ENCODE measurements around the gene NHLRC4.
A peak's percentile ranks its signal among the peaks of the same experiment; 100 is the strongest.

NHLRC4 gene

GRCh38 chr16:559021-559380, 7.8 kb upstream of the NHLRC4 start:
- Histone ChIP-seq H3K4me1 (ENCODE audit: control insufficient read depth, insufficient read depth, low read length) (peaks cover 7% of the 10 kb centered on the region), H3K9me3 (ENCODE audit: control insufficient read depth, low read length) (no peaks in the 10 kb centered on the region), H3K36me3 (ENCODE audit: control insufficient read depth, insufficient read depth, low read length) (no peaks in the 10 kb centered on the region), H3K27me3 (ENCODE audit: control insufficient read depth, insufficient read depth, low read length) (peaks cover 40% of the 10 kb centered on the region), H3K4me3 (ENCODE audit: low read length) (no peak overlapping the region), H3K9ac (ENCODE audit: low read length) (no peak overlapping the region)

DNA sequence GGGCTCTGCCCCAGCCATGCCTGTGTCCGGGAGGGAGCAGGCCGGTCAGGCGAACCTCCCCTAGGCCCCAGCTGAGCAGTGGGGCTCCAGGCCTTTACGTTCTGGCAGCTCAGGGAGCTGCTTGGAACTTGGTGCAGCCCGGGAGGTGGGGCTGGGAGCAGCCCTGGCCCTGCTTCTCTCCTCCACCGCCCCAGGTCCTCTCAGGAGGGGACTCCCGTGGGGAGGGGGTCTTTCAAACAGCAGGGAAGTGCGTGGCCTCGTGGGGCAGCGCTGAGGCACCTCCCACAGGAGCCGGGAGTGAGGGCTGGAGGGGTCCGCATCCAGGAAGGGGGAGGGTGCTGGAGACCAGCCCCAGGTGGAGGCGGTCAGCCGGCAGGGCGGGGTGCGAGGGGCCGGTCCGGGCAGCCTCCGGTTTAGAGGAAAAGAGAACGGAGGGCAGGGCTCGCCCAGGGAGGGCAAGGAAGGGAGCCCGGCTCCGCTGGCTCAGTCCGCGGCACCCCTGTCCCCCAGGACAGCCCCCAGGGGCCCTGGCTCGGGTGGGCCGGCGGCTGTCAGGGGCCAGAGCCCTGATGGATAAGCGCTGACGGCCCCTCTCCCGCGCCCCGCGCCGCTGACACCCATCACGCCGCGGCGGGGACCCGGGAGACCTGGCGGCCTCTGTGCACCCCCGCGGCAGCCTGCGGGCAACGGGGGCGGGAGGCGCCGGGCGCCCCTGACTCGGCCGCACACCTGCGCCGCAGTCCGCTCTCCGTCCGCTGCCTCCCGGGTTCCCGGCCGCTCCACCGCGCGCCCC, 7.2 kb upstream of the NHLRC4 start:
- Histone ChIP-seq H3K27me3 (ENCODE audit: control insufficient read depth, insufficient read depth, low read length) (peaks cover 40% of the 10 kb centered on the region), H3K4me1 (ENCODE audit: control insufficient read depth, insufficient read depth, low read length) (peaks cover 7% of the 10 kb centered on the region), H3K9me3 (ENCODE audit: control insufficient read depth, low read length) (no peaks in the 10 kb centered on the region), H3K36me3 (ENCODE audit: control insufficient read depth, insufficient read depth, low read length) (no peaks in the 10 kb centered on the region), H3K4me3 (ENCODE audit: low read length) (no peak overlapping the region), H3K9ac (ENCODE audit: low read length) (no peak overlapping the region)

- Histone ChIP-seq H3K4me1 (ENCODE audit: control insufficient read depth, insufficient read depth, low read length) (peaks cover 7% of the 10 kb centered on the region), H3K36me3 (ENCODE audit: control insufficient read depth, insufficient read depth, low read length) (no peaks in the 10 kb centered on the region), H3K9me3 (ENCODE audit: control insufficient read depth, low read length) (no peaks in the 10 kb centered on the region), H3K27me3 (ENCODE audit: control insufficient read depth, insufficient read depth, low read length) (peaks cover 40% of the 10 kb centered on the region), H3K9ac (ENCODE audit: low read length) (no peak within 1 kb of the TSS), H3K4me3 (ENCODE audit: low read length) (no peak within 1 kb of the TSS)
Observed at GRCh38 chr16:560204-560700, 6.6 kb upstream of the NHLRC4 start, which contains the start of gene PRR35. PRR35 (plus strand) TSS chr16:560394; CDS start chr16:563295, 2,901 bp downstream.

DNA sequence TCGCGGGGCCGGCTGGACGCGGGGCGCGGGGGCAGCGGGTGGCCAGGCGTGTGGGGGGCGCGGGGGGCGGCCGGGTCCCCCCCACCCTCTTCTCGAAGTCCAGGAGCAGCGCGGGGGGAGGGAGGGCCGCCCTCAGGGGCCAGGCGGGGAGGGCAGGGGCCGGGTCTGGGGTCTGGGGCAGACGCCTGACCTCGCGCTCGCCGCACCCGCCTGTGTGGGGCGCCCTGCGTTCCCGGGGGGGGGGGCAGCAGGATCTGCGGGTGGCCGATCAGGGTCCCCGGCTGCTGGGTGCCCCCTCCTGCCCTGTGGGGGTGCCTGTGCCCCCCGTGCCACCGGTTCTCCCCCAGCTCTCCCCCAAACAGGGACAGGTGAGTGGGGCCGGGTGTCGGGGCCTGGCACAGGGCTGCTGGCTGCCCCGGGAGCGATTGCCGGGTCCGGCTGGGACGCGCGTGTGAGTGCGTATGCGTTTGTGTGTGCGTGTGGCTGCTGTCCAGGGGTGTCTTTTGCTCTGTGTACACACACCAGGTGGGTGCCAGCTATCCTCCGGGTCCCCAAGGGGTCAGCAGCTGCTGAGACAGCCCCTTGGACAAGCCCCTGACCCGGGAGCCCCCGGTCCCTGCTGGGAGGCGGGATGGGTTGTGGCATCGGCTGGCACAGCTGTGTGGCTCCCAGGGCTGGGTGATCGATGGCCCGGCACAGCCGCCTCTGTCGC, 5.9 kb upstream of the NHLRC4 start:
- H3K4me3 ChIP-seq (ENCODE audit: low read length), result no peak overlapping the region
- H3K4me1 ChIP-seq (ENCODE audit: control insufficient read depth, insufficient read depth, low read length), result peaks cover 7% of the 10 kb centered on the region
- peaks cover 40% of the 10 kb centered on the region for H3K27me3 ChIP-seq (ENCODE audit: control insufficient read depth, insufficient read depth, low read length)
- no peaks in the 10 kb centered on the region for H3K36me3 ChIP-seq (ENCODE audit: control insufficient read depth, insufficient read depth, low read length)
- no peaks in the 10 kb centered on the region for H3K9me3 ChIP-seq (ENCODE audit: control insufficient read depth, low read length)
- H3K9ac ChIP-seq (ENCODE audit: low read length), result no peak overlapping the region

- Histone ChIP-seq H3K9ac (ENCODE audit: low read length) (no peak overlapping the region), H3K27me3 (ENCODE audit: control insufficient read depth, insufficient read depth, low read length) (peaks cover 40% of the 10 kb centered on the region), H3K4me1 (ENCODE audit: control insufficient read depth, insufficient read depth, low read length) (peaks cover 12% of the 10 kb centered on the region), H3K36me3 (ENCODE audit: control insufficient read depth, insufficient read depth, low read length) (no peaks in the 10 kb centered on the region), H3K9me3 (ENCODE audit: control insufficient read depth, low read length) (no peaks in the 10 kb centered on the region), H3K4me3 (ENCODE audit: low read length) (no peak overlapping the region)
Observed at GRCh38 chr16:561413-561794, 5.4 kb upstream of the NHLRC4 start.

DNA sequence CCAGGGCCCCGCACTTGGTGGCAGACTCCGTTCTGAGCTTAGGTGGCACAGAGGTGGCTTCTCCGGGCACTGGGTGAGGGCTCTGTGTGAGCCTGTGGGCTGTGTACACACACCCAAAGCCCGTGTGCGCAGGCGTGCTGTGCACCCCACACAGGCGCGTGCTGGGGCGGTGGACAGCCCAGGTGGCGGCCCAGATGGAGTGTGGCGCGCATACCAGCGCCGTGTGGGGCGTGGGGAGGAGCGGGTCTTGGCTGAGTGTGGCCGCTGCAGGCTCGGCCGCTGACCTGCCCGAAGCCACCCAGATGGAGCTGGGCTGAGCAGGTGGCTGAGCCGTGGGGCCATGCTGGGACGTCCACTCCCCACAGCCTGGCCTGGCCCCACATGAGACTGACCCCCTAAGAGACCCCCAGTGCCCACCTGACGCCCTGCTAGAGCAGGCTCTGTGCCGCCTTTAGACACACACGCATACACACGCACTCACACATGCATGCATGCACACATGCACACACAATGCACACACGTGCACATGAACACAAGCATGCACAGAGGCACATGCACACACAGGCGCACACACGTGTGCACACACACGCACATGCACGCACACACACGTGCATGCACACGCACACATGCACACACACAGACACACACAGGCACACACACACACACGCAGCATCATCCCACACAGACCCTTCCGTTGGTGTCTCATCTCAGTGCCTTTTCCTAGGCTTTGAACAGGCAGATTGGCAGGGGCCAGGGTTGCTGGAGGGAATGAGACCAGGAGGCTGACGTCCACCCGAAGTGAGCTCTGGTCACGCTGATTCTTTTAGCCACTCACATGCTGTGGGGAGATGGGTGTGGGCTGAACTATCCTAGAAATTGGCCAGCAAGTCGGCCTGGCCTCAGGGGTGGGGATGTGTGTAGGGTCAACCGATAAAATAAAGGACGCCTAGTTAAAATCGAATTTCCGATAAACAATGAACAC, 4.6 kb upstream of the NHLRC4 start:
- no peaks in the 10 kb centered on the region for H3K9me3 ChIP-seq (ENCODE audit: control insufficient read depth, low read length)
- peaks cover 20% of the 10 kb centered on the region for H3K4me1 ChIP-seq (ENCODE audit: control insufficient read depth, insufficient read depth, low read length)
- H3K9ac ChIP-seq (ENCODE audit: low read length), result no peak overlapping the region
- peaks cover 41% of the 10 kb centered on the region for H3K27me3 ChIP-seq (ENCODE audit: control insufficient read depth, insufficient read depth, low read length)
- H3K4me3 ChIP-seq (ENCODE audit: low read length), result no peak overlapping the region
- H3K36me3 ChIP-seq (ENCODE audit: control insufficient read depth, insufficient read depth, low read length), result no peaks in the 10 kb centered on the region

DNA sequence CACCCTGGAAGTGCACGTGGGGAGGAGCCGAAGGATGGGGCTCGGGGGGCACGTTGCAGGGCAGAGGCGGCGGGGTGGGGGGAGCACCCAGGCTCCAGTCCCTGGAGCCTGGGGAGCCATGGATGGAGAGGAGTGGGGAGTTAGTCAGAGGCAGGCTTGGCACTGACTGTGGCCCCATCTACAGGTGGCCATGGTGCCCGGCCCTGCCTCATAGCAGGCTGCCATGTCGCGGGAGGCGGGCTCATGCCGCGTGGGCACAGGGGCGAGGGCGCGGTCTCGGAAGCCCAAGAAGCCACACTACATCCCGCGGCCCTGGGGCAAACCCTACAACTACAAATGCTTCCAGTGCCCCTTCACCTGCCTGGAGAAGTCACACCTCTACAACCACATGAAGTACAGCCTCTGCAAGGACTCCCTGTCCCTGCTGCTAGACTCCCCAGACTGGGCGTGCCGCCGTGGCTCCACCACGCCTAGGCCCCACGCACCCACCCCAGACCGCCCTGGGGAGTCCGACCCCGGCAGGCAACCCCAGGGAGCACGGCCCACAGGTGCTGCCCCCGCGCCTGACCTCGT, 3.6 kb upstream of the NHLRC4 start:
- Histone ChIP-seq H3K36me3 (ENCODE audit: control insufficient read depth, insufficient read depth, low read length) (no peaks in the 10 kb centered on the region), H3K9me3 (ENCODE audit: control insufficient read depth, low read length) (no peaks in the 10 kb centered on the region), H3K27me3 (ENCODE audit: control insufficient read depth, insufficient read depth, low read length) (peaks cover 41% of the 10 kb centered on the region), H3K9ac (ENCODE audit: low read length) (no peak overlapping the region), H3K4me1 (ENCODE audit: control insufficient read depth, insufficient read depth, low read length) (peaks cover 30% of the 10 kb centered on the region), H3K4me3 (ENCODE audit: low read length) (no peak overlapping the region)

GRCh38 chr16:564690-565418, 2.0 kb upstream of the NHLRC4 start:
- no peak overlapping the region for H3K4me3 ChIP-seq (ENCODE audit: low read length)
- H3K9me3 ChIP-seq (ENCODE audit: control insufficient read depth, low read length), result no peaks in the 10 kb centered on the region
- H3K4me1 ChIP-seq (ENCODE audit: control insufficient read depth, insufficient read depth, low read length), result peaks cover 36% of the 10 kb centered on the region
- H3K9ac ChIP-seq (ENCODE audit: low read length), result no peak overlapping the region
- no peaks in the 10 kb centered on the region for H3K36me3 ChIP-seq (ENCODE audit: control insufficient read depth, insufficient read depth, low read length)
- H3K27me3 ChIP-seq (ENCODE audit: control insufficient read depth, insufficient read depth, low read length), result peaks cover 24% of the 10 kb centered on the region

DNA sequence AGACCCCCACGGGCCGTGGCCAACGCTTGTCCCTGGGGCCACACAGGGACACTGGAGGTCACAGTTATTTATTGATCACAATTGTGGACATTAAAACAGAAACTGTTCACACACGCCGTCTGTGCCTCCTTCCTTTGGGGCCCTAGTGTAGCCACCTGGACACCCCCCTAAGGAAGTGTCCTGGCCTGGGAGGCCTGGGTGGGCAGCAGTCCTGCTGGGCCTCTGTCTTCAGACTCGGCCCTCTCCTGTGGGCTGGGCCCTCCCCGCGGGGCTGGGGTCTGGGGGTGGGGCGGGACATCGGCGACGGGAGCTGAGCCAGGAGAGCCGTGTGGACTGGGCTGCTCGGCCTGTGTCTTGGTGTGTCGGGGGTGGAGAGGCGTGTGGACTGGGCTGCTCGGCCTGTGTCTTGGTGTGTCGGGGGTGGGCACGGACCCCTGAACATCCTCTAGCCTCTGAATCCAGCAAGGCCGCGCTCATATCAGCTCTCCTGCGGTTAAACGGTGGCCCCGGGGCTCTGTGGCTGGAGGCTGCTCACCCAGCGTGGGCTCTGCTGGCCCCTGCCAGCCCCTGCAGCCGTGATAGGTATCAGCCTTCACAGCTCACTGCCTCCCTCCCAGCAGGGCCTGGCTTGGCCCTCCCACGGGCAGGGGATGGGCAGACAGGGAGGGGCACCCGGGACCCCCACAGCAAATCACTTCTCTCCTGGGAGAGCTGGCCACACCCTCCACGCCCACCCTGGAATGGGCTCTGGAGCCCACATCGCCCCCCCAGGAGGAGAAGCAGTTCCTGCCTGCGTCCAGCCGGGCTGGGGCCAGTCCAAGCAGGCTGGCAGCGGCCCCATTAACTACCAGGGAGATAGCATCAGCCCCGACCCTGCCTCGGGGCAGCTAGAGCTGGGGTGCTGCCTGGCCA, 1.1 kb upstream of the NHLRC4 start:
- Histone ChIP-seq H3K9ac (ENCODE audit: low read length) (no peak overlapping the region), H3K4me3 (ENCODE audit: low read length) (no peak overlapping the region), H3K4me1 (ENCODE audit: control insufficient read depth, insufficient read depth, low read length) (peaks cover 38% of the 10 kb centered on the region), H3K36me3 (ENCODE audit: control insufficient read depth, insufficient read depth, low read length) (no peaks in the 10 kb centered on the region), H3K27me3 (ENCODE audit: control insufficient read depth, insufficient read depth, low read length) (peaks cover 24% of the 10 kb centered on the region), H3K9me3 (ENCODE audit: control insufficient read depth, low read length) (no peaks in the 10 kb centered on the region)

DNA sequence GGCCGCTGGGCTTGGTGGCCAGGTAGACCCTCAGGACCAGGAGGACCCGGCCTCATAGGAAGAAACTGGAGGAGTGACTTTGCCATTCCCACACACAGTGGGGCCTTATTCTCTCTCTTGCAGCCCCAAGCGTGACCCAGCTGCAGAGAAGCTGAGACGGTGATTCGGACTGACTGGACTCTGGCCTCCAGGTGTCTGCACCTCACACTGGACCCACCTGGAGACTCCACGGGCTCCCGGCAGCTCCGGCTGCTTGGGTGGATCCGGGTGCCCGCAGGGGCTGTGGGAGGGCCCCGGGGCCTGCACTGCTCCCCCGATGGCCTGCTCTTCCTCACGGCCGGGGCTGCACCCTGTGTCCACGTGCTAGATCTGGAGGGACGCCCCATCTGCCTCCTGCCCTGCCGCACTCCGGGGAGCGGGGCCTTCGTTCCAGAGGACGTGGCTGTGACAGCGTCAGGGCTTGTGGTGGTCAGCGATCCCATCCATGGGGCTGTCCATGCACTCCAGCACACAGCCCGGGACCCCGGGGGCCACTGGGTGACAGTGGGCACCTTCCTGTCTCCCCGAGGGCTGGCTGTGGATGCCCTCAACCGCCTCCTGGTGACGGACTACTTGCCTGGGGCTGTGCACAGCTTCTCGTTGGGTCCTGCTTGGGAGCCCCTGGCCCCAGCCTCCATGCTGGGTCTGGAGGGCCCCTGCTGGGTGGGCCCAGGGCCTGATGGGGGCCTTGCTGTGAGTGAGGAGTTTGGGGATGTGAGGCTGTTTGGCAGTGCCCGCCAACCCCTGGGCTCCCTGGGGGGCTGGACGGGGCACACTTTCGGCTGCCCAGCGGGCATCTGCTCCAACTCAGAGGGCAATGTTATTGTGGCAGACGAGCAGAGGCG, 810 bp downstream of the NHLRC4 start:
- H3K9ac ChIP-seq (ENCODE audit: low read length), result peak overlapping the region; percentile 59
- H3K27me3 ChIP-seq (ENCODE audit: control insufficient read depth, insufficient read depth, low read length), result peaks cover 5% of the 10 kb centered on the region
- H3K9me3 ChIP-seq (ENCODE audit: control insufficient read depth, low read length), result no peaks in the 10 kb centered on the region
- H3K4me1 ChIP-seq (ENCODE audit: control insufficient read depth, insufficient read depth, low read length), result peaks cover 47% of the 10 kb centered on the region
- no peaks in the 10 kb centered on the region for H3K36me3 ChIP-seq (ENCODE audit: control insufficient read depth, insufficient read depth, low read length)
- no peak overlapping the region for H3K4me3 ChIP-seq (ENCODE audit: low read length)

Data from mucosa of stomach (tissue), 1 donor.